Loucy (cell line): ENCODE results near the gene RAB38.

ENCODE experiments used
- H2AFZ ChIP-seq: fragments of 200-600 bp; sonication (generic); 2 replicates; pipeline ENCODE4 v1.6.0; 2016; ENCODE audit warnings: antibody characterized with exemption, mild to moderate bottlenecking, low read length, moderate library complexity
- H3F3A ChIP-seq: fragments of 200-600 bp; 2 replicates; pipeline ENCODE4 v1.6.0; 2016; ENCODE audit warnings: antibody characterized with exemption, low read depth, mild to moderate bottlenecking
- H3K27me3 ChIP-seq: fragments of 200-600 bp; sonication (generic); 2 replicates; pipeline ENCODE4 v1.6.1; 2014; ENCODE audit warnings: low read length, mild to moderate bottlenecking; ENCODE audit not compliant: insufficient read depth, poor library complexity, severe bottlenecking
- H3K36me3 ChIP-seq: fragments of 200-600 bp; sonication (generic); 2 replicates; pipeline ENCODE4 v1.6.1; 2016; ENCODE audit warnings: low read length; ENCODE audit not compliant: insufficient read depth
- H3K4me1 ChIP-seq: fragments of 200-600 bp; sonication (generic); 2 replicates; pipeline ENCODE4 v1.5.1; 2014; ENCODE audit warnings: low read length, mild to moderate bottlenecking; ENCODE audit not compliant: insufficient read depth, poor library complexity, severe bottlenecking
- H3K4me2 ChIP-seq: fragments of 200-600 bp; sonication (generic); 2 replicates; pipeline ENCODE4 v1.6.0; 2014; ENCODE audit warnings: antibody characterized with exemption, low read length, low read depth, mild to moderate bottlenecking; ENCODE audit not compliant: poor library complexity, severe bottlenecking
- H3K4me3 ChIP-seq: fragments of 200-600 bp; sonication (generic); 2 replicates; pipeline ENCODE4 v1.5.1; 2014; ENCODE audit warnings: low read length, mild to moderate bottlenecking, mixed read lengths; ENCODE audit not compliant: poor library complexity, severe bottlenecking
- H3K79me2 ChIP-seq: fragments of 200-600 bp; sonication (generic); 2 replicates; pipeline ENCODE4 v1.6.1; 2014; ENCODE audit warnings: low read length; ENCODE audit not compliant: insufficient read depth
- H3K9ac ChIP-seq: fragments of 200-600 bp; sonication (generic); 2 replicates; pipeline ENCODE4 v1.6.0; 2014; ENCODE audit warnings: mild to moderate bottlenecking, low read depth, low read length, moderate library complexity; ENCODE audit not compliant: poor library complexity, severe bottlenecking
- H3K9me2 ChIP-seq: fragments of 200-600 bp; sonication (generic); replicated peaks from 2 replicates; pipeline ENCODE4 v1.6.1; 2016; ENCODE audit warnings: low read depth, low read length, mixed read lengths
- H3K9me3 ChIP-seq: fragments of 200-600 bp; sonication (generic); 2 replicates; pipeline ENCODE4 v1.6.1; 2014; ENCODE audit warnings: mild to moderate bottlenecking, antibody characterized with exemption, low read length, low read depth; ENCODE audit not compliant: insufficient read depth
- H4K20me1 ChIP-seq: fragments of 200-600 bp; sonication (generic); 2 replicates; pipeline ENCODE4 v1.6.0; 2014; ENCODE audit warnings: antibody characterized with exemption, low read length, mild to moderate bottlenecking; ENCODE audit not compliant: insufficient read depth, poor library complexity, severe bottlenecking
- EZH2phosphoT487 ChIP-seq: fragments of 200-600 bp; IDR thresholded peaks from 2 replicates; pipeline ENCODE4 v1.6.1; 2018; ENCODE audit warnings: antibody characterized with exemption, mild to moderate bottlenecking, moderate library complexity, borderline replicate concordance
- TF ChIP-seq, protein P1 (sequence below): fragments of 200-600 bp; sonication (generic); conservative IDR thresholded peaks from 2 replicates; pipeline ENCODE4 v1.5.1; 2014; ENCODE audit warnings: mild to moderate bottlenecking, antibody characterized with exemption, low read length

The RAB38 gene

DNA sequence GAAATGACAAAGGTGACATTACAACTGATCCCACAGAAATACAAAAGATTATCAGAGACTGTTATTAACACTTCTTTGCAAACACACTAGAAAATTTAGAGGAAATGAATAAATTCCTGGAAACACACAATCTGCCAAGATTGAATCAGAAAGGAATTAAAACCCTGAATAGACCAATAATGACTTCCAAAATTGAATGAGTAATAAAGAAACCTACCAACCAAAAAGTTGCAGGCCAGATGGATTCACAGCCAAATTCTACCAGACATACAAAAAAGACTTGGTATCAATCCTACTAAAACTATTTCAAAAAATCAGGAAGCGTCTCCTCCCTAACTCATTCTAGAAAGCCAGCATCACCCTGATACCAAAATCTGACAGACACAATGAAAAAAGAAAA lies 17.2 kb downstream of the RAB38 start:
- no peak overlapping the region for H3K9ac ChIP-seq
- H3F3A ChIP-seq: no peaks in the 10 kb centered on the region
- no peaks in the 10 kb centered on the region for H4K20me1 ChIP-seq
- H2AFZ ChIP-seq: no peak overlapping the region
- H3K4me2 ChIP-seq: no peak overlapping the region
- no peaks in the 10 kb centered on the region for H3K36me3 ChIP-seq
- H3K4me1 ChIP-seq: no peaks in the 10 kb centered on the region
- H3K79me2 ChIP-seq: no peaks in the 10 kb centered on the region
- TF ChIP-seq EZH2phosphoT487: no peak
- TF ChIP-seq, protein P1, sequence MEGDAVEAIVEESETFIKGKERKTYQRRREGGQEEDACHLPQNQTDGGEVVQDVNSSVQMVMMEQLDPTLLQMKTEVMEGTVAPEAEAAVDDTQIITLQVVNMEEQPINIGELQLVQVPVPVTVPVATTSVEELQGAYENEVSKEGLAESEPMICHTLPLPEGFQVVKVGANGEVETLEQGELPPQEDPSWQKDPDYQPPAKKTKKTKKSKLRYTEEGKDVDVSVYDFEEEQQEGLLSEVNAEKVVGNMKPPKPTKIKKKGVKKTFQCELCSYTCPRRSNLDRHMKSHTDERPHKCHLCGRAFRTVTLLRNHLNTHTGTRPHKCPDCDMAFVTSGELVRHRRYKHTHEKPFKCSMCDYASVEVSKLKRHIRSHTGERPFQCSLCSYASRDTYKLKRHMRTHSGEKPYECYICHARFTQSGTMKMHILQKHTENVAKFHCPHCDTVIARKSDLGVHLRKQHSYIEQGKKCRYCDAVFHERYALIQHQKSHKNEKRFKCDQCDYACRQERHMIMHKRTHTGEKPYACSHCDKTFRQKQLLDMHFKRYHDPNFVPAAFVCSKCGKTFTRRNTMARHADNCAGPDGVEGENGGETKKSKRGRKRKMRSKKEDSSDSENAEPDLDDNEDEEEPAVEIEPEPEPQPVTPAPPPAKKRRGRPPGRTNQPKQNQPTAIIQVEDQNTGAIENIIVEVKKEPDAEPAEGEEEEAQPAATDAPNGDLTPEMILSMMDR: no peak
- no peaks in the 10 kb centered on the region for H3K27me3 ChIP-seq
- H3K9me3 ChIP-seq: no peaks in the 10 kb centered on the region; the same call in 1 of the 2 replicates
- no peaks in the 10 kb centered on the region for H3K9me2 ChIP-seq
- no peak overlapping the region for H3K4me3 ChIP-seq

DNA sequence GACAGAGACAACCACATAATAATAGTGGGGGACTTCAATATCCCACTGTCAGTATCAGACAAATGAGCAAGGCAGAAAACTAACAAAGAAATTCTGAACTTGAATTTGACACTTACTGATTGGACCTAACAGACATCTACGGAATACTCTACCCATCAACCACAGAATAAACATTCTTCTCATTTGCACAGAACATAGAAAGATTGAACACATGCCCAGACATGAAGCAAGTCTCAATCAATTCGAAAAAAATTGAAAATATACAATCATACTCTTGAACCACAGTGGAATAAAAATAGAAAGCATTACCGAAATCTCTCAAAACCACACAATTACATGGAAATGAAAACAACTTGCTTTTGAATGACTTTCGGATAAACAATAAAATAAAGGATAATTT lies 17.9 kb downstream of the RAB38 start:
- Histone ChIP-seq H3K9ac (no peak overlapping the region), H3K4me3 (no peak overlapping the region), H3K36me3 (no peaks in the 10 kb centered on the region), H3K4me1 (no peaks in the 10 kb centered on the region), H3K9me2 (no peaks in the 10 kb centered on the region), H3K27me3 (no peaks in the 10 kb centered on the region), H4K20me1 (no peaks in the 10 kb centered on the region), H2AFZ (no peak overlapping the region), H3F3A (no peaks in the 10 kb centered on the region), H3K4me2 (no peak overlapping the region), H3K9me3 (no peaks in the 10 kb centered on the region; the same call in 1 of the 2 replicates), H3K79me2 (no peaks in the 10 kb centered on the region)
- TF ChIP-seq, protein P1: no peak
- no peak for TF ChIP-seq EZH2phosphoT487

DNA sequence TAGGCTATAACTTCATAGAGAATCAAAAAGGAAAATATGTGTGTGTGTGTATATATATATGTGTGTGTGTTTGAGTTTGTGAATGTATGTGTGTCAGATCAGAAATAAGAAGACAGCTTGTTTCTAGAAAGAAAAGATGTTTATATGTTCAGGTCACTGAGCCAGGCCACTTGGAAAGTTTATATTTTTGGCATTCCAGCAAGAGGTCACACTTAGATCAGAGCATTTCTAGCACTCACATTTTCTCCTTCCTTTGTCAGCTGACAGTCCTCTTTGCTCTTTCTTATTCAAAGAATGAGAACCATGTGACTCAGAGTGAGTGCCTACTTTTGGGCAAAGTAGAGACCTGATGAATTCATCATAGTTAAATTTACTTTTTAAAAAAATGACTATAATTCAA lies 22.9 kb downstream of the RAB38 start:
- TF ChIP-seq, protein P1: no peak
- no peak for TF ChIP-seq EZH2phosphoT487
- H3K4me1 ChIP-seq: no peaks in the 10 kb centered on the region
- no peaks in the 10 kb centered on the region; the same call in 1 of the 2 replicates for H3K9me3 ChIP-seq
- no peak overlapping the region for H3K4me3 ChIP-seq
- H3K9me2 ChIP-seq: no peaks in the 10 kb centered on the region
- no peaks in the 10 kb centered on the region for H3K79me2 ChIP-seq
- no peak overlapping the region for H3K9ac ChIP-seq
- H2AFZ ChIP-seq: no peak overlapping the region
- H3K36me3 ChIP-seq: no peaks in the 10 kb centered on the region
- H3F3A ChIP-seq: no peaks in the 10 kb centered on the region
- no peaks in the 10 kb centered on the region for H3K27me3 ChIP-seq
- no peaks in the 10 kb centered on the region for H4K20me1 ChIP-seq
- H3K4me2 ChIP-seq: no peak overlapping the region
